ENCODE data around the gene FBF1.

The FBF1 gene

GRCh38 chr17:75875182-75875939, 65.5 kb downstream of the FBF1 start:
- 0 out of 2 replicates have a peak, but pooled peaks cover 6% of the 10 kb centered on the region for H3F3A ChIP-seq (ENCODE audit: control insufficient read depth, insufficient read depth)

GRCh38 chr17:75874323-75875181, 66.3 kb downstream of the FBF1 start:
- Histone ChIP-seq H3K9me3 (ENCODE audit: control insufficient read depth, insufficient read depth, low read length) (no peaks in the 10 kb centered on the region), H3K4me1 (ENCODE audit: control insufficient read depth, low read length) (peaks cover 40% of the 10 kb centered on the region), H3K4me3 (ENCODE audit: low read length) (no peak overlapping the region), H3K27ac (ENCODE audit: low read depth, low read length) (no peak overlapping the region), H3F3A (ENCODE audit: control insufficient read depth, insufficient read depth) (0 out of 2 replicates have a peak, but pooled peaks cover 5% of the 10 kb centered on the region), H3K36me3 (ENCODE audit: control insufficient read depth, low read length) (peaks cover 10% of the 10 kb centered on the region), H3K9me2 (replicated peaks; ENCODE audit: control insufficient read depth, low read length) (no peaks in the 10 kb centered on the region), H3K79me2 (ENCODE audit: control insufficient read depth, low read length) (peaks cover 15% of the 10 kb centered on the region), H3K4me2 (ENCODE audit: low read length) (no peak overlapping the region), H3K27me3 (ENCODE audit: control insufficient read depth, low read length) (peaks cover 3% of the 10 kb centered on the region), H4K20me1 (ENCODE audit: control insufficient read depth, insufficient read depth, low read depth, low read length) (no peaks in the 10 kb centered on the region)
- no peak for TF ChIP-seq CTCF (IDR thresholded peaks at IDR 0.05; ENCODE audit: low read depth, low read length, poor library complexity, severe bottlenecking)
- no peak for TF ChIP-seq EZH2phosphoT487 (IDR thresholded peaks at IDR 0.05; ENCODE audit: borderline replicate concordance, low read length)

More at GRCh38 chr17:75875182-75875939, 65.5 kb downstream of the FBF1 start:
- peak overlapping the region; percentile 98 for H3K4me2 ChIP-seq (ENCODE audit: low read length)
- peaks cover 10% of the 10 kb centered on the region for H3K36me3 ChIP-seq (ENCODE audit: control insufficient read depth, low read length)
- H3K79me2 ChIP-seq (ENCODE audit: control insufficient read depth, low read length), result peaks cover 15% of the 10 kb centered on the region
- peaks cover 40% of the 10 kb centered on the region for H3K4me1 ChIP-seq (ENCODE audit: control insufficient read depth, low read length)
- no peak for TF ChIP-seq CTCF (IDR thresholded peaks at IDR 0.05; ENCODE audit: low read depth, low read length, poor library complexity, severe bottlenecking)
- no peak for TF ChIP-seq EZH2phosphoT487 (IDR thresholded peaks at IDR 0.05; ENCODE audit: borderline replicate concordance, low read length)
- H3K27me3 ChIP-seq (ENCODE audit: control insufficient read depth, low read length), result peaks cover 8% of the 10 kb centered on the region
- H3K9me2 ChIP-seq (replicated peaks; ENCODE audit: control insufficient read depth, low read length), result no peaks in the 10 kb centered on the region
- peak overlapping the region; percentile 75 for H3K4me3 ChIP-seq (ENCODE audit: low read length)
- H3K9me3 ChIP-seq (ENCODE audit: control insufficient read depth, insufficient read depth, low read length), result no peaks in the 10 kb centered on the region
- H3K27ac ChIP-seq (ENCODE audit: low read depth, low read length), result peak overlapping the region; percentile 80
- no peaks in the 10 kb centered on the region for H4K20me1 ChIP-seq (ENCODE audit: control insufficient read depth, insufficient read depth, low read depth, low read length)

GRCh38 chr17:75873587-75874322, 67.1 kb downstream of the FBF1 start:
- H3K4me1 ChIP-seq (ENCODE audit: control insufficient read depth, low read length), result peaks cover 33% of the 10 kb centered on the region

More at GRCh38 chr17:75873587-75874322, 67.1 kb downstream of the FBF1 start:
- Histone ChIP-seq H3K36me3 (ENCODE audit: control insufficient read depth, low read length) (peaks cover 10% of the 10 kb centered on the region), H3K4me2 (ENCODE audit: low read length) (no peak overlapping the region), H3K9me2 (replicated peaks; ENCODE audit: control insufficient read depth, low read length) (no peaks in the 10 kb centered on the region), H3K4me3 (ENCODE audit: low read length) (no peak overlapping the region), H4K20me1 (ENCODE audit: control insufficient read depth, insufficient read depth, low read depth, low read length) (no peaks in the 10 kb centered on the region), H3K9me3 (ENCODE audit: control insufficient read depth, insufficient read depth, low read length) (no peaks in the 10 kb centered on the region), H3F3A (ENCODE audit: control insufficient read depth, insufficient read depth) (0 out of 2 replicates have a peak, but pooled peaks cover 2% of the 10 kb centered on the region), H3K27me3 (ENCODE audit: control insufficient read depth, low read length) (peaks cover 2% of the 10 kb centered on the region), H3K27ac (ENCODE audit: low read depth, low read length) (no peak overlapping the region), H3K79me2 (ENCODE audit: control insufficient read depth, low read length) (peaks cover 15% of the 10 kb centered on the region)
- TF ChIP-seq CTCF (IDR thresholded peaks at IDR 0.05; ENCODE audit: low read depth, low read length, poor library complexity, severe bottlenecking) (no peak), EZH2phosphoT487 (IDR thresholded peaks at IDR 0.05; ENCODE audit: borderline replicate concordance, low read length) (no peak)
